Stimulated activated effector memory CD8-positive, alpha-beta T cell treated with anti-CD3 and anti-CD28 coated beads, Interleukin-12 subunit alpha, Interleukin-12 subunit beta, amount 100 ng/mL, for 72 hours (primary cell): ENCODE measurements around the gene PSMG4.

Source experiments
- ATAC-seq: fragments of 150-1000 bp; cut with Tn5 transposase; 2 replicates; pipeline ENCODE4 v1.10.0; 2021
- DNase-seq, 2 donors: peaks; one replicate each; pipeline ENCODE4 v3.0.0; 2021 to 2022; ENCODE audit warnings: low spot score in 2 of 2
- H3K27ac Mint-ChIP-seq: one replicate; pipeline ENCODE4 v1.8.0; 2022; ENCODE audit warnings: mild to moderate bottlenecking, mixed read lengths
- H3K36me3 Mint-ChIP-seq: one replicate; pipeline ENCODE4 v1.8.0; 2022; ENCODE audit warnings: mild to moderate bottlenecking, mixed read lengths
- H3K4me1 Mint-ChIP-seq: one replicate; pipeline ENCODE4 v1.8.0; 2022; ENCODE audit warnings: mixed read lengths
- H3K4me3 Mint-ChIP-seq: one replicate; pipeline ENCODE4 v1.8.0; 2022; ENCODE audit warnings: mild to moderate bottlenecking, mixed read lengths
- H3K9me3 Mint-ChIP-seq: one replicate; pipeline ENCODE4 v1.8.0; 2022; ENCODE audit warnings: mixed read lengths

The PSMG4 gene

DNA sequence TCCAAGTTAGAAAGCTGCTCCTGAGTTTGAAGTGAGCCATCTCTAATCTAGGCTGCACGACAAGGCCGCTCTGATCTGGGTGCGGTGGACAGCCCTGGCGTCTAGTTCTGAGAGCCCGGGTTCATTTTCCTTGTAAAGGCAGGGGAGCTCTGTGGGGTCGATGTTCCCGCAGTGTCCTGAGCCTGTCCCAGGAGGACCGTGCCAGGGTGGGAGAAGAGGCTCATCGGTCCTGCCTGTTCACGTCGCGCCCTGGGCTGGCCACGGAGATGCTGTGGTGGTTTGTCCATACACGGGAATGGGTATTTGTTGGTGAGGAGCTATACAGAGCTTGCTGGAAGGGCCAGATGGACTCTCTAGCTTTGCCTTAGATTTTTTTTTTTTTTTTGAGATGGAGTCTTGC is 27.0 kb downstream of the PSMG4 start:
- Mint-ChIP-seq H3K4me3 (no peak overlapping the region), H3K36me3 (no peaks in the 10 kb centered on the region), H3K4me1 (peaks cover 7% of the 10 kb centered on the region), H3K9me3 (no peaks in the 10 kb centered on the region), H3K27ac (no peak overlapping the region)
- DNase-seq = no peak
- ATAC-seq = no peak

DNA sequence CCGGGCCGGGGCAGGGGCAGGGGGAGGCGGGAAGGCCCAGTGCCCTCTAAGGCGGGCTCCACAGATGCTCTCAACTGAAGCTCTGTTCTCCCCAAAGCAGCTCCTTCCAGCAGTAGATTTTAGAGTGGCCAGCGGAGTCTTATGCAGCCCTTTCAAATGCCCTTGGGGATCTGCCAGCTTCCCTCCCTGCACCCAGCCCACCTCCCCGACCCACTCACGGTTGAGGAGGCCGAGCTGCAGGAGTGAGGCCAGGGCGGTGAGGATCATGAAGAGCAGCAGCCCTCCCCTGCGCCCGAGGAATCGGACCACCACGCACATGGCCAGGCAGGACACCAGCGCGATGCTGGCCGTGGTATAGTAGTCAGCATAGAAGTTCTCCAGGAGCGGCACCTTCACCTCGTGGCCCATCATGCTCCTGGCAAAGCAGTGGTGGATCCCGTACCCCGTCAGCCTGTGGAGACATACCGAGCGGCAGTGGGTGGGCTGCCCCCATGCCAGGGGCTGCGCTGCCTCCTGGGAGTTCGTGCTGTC is 28.0 kb downstream of the PSMG4 start:
- no peak for ATAC-seq
- Mint-ChIP-seq H3K27ac (no peak overlapping the region), H3K4me1 (peaks cover 7% of the 10 kb centered on the region), H3K36me3 (no peaks in the 10 kb centered on the region), H3K4me3 (no peak overlapping the region), H3K9me3 (no peaks in the 10 kb centered on the region)
- no peak for DNase-seq

DNA sequence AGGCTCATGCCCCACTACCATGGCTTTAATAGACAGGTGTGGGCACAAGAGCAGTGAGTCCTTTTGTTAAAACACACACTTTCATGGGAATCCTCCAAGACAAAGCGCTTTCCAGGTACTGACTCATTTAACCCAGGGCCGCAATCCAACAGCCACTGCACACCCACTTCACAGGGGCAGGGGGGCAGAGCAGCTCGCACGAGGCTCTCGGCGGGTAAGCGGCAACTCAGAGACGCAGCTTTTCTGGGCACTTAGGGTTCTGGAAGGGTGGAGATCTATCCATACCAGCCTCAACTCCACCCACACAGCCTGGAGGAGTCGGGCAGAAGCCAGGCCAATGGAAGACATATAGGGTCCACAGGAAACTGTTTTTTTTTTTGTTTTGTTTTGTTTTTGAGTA is 28.6 kb downstream of the PSMG4 start:
- DNase-seq (no peak), ATAC-seq (no peak)
- Mint-ChIP-seq H3K27ac (no peak overlapping the region), H3K4me1 (peaks cover 7% of the 10 kb centered on the region), H3K36me3 (no peaks in the 10 kb centered on the region), H3K4me3 (no peak overlapping the region), H3K9me3 (no peaks in the 10 kb centered on the region)

DNA sequence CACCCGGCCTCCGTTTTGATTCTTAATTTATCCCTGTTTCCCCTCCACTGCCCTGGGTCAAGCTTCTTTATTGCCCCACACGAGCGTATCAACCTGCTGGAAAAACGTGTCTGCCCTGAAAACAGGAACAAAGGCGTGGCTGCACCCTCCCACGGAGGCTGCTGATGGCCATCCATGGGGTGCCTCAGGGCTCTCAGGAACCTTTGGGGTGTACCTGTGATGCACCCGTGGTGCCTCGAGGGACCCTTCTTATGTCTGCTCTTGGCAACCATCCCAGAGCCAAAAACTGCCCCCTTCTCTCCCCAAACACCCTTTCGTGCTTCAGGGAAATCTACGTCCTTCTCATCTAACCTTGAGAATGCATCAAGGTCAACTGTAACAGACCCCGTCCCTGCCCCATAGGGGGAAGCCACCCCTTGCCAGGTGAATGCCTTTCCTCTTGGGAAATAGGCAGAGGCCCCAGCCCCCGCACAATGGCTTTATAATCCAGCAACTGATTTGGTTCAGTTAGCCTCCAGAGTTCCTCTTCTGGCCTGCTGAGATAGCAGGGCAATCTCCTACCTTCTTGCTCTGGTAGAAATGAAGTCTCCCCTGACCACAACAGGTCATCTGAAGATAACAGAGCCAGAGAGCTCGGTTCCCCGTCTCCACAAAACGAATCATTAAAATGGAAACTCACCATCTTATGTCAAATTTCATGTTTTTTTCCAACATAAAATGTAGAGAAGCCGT is 29.4 kb downstream of the PSMG4 start:
- DNase-seq (no peak), ATAC-seq (no peak)
- Mint-ChIP-seq H3K4me1 (peaks cover 7% of the 10 kb centered on the region), H3K9me3 (no peaks in the 10 kb centered on the region), H3K36me3 (no peaks in the 10 kb centered on the region), H3K4me3 (no peak overlapping the region), H3K27ac (peak overlapping the region; percentile 43)

DNA sequence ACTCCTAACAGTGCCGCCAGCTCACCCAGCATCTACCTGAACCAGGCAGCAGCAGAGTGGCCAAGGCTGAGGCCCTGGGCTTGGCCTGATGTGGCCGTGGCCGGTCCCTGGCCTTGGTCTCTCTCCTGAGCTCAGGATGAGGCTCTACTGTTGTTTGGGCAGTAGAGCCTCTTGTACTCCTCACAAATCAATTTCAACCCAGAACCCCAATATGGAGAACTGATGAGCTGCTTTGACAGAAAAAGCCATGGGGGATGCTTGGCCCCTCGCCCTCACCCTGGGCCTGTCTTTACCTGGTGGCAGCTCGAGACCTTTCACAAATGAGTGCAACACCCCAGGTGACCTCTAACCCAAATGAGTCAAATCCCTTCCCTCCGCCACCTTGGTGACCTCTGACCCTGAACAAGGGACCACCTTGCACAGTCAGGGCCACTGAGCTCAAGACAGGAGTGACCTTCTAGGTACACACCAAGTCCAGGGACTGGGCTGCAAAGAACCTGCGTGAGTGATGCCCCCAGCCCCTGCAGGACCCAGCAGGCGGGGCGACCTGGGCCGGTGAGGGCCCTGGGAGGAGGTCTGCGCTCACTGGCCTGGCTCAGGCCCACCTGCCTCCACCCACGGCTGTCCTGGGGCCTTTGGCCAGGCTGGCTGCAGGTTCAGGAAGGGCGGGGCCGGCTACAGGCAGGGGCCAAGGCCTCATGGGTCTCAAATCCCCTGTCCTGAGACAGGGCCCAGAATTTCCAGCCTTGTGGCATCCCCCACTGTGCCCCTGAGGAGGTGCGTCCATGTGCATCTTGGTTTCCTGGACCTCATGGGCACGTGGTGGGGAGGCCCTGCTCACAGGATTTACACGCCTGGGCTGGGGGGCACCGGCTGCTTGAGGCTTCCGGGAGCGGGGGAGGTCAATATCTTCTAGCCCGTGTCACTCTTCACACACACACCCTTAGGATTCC is 30.2 kb downstream of the PSMG4 start:
- Mint-ChIP-seq H3K4me3 (no peak overlapping the region), H3K36me3 (no peaks in the 10 kb centered on the region), H3K9me3 (no peaks in the 10 kb centered on the region), H3K4me1 (peaks cover 7% of the 10 kb centered on the region), H3K27ac (peak overlapping the region; percentile 43)
- DNase-seq (no peak), ATAC-seq (peak; percentile 27)

DNA sequence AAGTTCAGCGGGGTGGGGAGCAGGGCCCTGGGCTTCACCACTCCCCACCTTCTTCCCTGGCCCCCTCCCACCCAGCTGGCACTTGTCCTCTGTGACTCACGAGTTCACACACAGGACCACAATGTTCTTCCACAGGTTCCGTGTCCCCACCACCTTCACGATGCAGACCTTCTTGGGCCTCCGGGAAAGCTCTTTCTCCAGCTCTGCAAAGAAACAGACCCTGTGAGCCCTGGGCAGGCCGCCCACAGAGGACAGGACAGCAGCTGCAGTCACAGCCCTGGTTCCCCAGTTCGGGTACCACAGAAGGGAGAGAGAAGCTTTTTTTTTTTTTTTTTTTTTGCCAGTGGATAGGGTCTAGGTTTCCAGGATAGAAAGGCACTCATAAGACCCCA is 30.9 kb downstream of the PSMG4 start:
- ATAC-seq (no peak), DNase-seq (no peak)
- Mint-ChIP-seq H3K27ac (no peak overlapping the region), H3K36me3 (no peaks in the 10 kb centered on the region), H3K9me3 (no peaks in the 10 kb centered on the region), H3K4me3 (no peak overlapping the region), H3K4me1 (peaks cover 7% of the 10 kb centered on the region)

DNA sequence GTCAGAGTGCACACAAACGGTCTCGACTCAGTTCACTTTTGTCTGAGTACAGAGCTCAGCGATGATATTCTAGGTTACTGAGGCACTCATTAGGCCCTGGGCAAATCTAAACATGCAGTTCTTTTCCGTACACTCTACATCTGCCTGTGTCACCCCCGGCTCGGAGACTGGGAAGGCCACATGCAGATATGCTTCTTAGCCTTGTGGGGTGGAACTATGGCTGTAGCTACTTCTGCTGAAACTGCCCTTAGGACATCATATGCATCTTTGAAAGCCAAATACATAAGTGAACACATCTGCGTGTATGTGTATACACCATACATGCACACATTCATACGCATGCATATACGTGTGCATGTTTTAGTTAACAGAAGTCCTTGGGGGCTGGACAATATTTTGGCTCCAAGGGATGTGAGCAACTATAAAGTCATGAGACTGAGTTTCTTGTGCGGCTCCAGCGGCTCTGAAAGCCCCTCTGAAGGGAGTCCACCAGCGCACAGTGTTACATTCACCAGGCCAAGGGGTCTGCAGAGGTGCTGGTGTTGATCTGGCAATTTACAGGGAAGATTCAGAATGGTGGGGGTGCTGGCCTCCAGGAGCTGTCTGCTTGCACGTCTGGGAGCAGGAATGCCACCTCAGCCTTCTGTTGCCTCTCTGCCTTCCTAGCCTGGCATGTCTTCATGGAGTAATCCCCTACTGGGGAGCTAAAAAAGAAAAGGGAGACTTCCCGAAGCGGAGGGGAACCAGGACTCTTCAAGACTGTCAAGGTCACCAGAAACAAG is 31.6 kb downstream of the PSMG4 start:
- no peaks in the 10 kb centered on the region for H3K36me3 Mint-ChIP-seq
- peaks cover 7% of the 10 kb centered on the region for H3K4me1 Mint-ChIP-seq
- H3K27ac Mint-ChIP-seq = no peak overlapping the region
- DNase-seq (no peak), ATAC-seq (no peak)
- no peak overlapping the region for H3K4me3 Mint-ChIP-seq
- H3K9me3 Mint-ChIP-seq = no peaks in the 10 kb centered on the region

DNA sequence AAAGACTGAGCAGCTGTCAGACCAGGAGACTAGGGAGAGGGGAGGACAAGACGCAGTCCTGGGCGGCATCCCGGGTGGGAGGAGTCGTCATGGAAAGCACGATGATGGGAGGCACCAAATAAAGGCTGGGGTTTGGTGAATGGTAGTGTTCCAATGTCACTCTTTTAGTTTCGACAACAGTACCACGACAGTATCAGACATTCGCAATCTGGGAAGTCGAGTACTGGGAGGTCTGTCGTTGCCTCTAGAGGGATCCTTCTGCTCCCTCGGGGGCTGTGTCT is 32.1 kb downstream of the PSMG4 start:
- no peaks in the 10 kb centered on the region for H3K36me3 Mint-ChIP-seq
- no peak for DNase-seq
- no peak overlapping the region for H3K27ac Mint-ChIP-seq
- peaks cover 7% of the 10 kb centered on the region for H3K4me1 Mint-ChIP-seq
- no peak overlapping the region for H3K4me3 Mint-ChIP-seq
- ATAC-seq = no peak
- H3K9me3 Mint-ChIP-seq = no peaks in the 10 kb centered on the region

DNA sequence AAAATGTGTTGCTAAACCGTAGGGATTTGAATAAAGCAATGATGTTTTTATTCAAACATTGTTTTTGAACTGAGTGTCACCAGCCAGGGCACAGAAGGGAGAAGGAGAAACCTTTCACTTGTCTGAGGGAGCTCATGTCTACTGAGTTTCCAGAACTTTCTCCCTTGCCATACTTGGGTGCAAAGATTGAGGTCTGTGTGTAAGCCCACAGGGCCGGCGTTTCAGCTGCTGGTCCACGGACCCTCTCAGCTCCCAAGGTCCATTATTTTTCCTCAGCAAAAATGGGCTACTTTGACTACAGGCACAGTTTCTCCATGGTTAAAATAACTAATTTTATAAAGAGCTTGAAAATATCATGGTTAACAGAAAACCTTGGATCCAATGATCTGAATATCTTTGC is 32.6 kb downstream of the PSMG4 start:
- ATAC-seq (no peak), DNase-seq (no peak)
- Mint-ChIP-seq H3K4me3 (no peak overlapping the region), H3K4me1 (peaks cover 7% of the 10 kb centered on the region), H3K36me3 (no peaks in the 10 kb centered on the region), H3K9me3 (no peaks in the 10 kb centered on the region), H3K27ac (no peak overlapping the region)

DNA sequence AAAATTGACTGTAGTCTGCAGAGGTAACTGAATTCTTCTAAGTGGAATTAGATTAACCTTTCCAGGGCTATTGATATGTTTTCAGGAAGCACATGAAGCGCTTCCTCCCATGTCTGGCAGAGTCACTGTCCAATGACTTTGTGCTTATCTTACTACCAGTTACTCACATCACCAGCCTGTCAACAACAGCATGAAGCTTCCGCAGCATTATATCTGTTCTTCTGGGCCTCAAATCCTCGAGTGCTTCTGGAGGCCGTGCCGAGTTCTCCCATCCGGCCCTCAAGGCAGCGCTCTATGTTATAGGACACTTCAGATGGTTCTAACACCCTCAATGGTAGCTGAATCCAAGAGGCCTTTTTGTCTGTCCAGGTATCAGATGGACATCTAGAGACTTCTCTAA is 33.2 kb downstream of the PSMG4 start:
- Mint-ChIP-seq H3K4me1 (peaks cover 7% of the 10 kb centered on the region), H3K36me3 (no peaks in the 10 kb centered on the region)

DNA sequence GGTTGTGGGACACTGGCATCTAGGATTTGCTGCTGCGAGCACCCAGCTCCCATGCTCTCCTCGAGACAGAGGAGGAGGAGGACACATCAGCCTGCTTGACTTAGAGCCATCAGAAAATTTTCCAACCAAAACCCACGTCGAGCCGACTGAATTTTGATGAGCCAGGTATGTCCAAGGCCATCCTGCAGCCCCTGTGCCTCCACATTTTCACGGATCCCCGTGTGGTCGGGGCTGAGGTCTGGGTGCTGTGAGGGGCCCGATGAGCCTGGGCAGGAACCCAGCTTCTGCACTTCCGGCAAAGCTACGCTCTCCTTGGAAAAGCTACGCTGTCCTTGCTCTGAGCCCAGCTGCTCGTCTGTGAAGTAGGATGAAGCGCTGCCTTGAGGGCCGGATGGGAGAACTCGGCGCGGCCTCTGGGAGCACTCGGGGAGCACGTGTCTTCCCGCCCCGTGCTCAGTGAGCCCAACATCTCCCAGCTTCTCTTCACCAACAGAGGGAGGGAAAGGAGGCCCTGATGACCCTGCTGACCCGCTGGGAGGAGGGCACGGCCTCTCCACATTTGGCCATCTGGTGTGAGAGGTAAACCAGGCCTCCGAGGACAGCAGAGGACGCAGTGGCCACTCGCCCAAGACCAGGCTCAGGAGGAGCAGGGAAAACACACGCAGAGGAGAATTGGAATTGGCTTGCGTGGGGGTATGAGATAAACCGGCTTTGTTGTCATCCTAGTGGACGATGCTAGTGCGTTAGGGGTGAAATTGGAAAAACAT is 33.9 kb downstream of the PSMG4 start:
- ATAC-seq (no peak), DNase-seq (no peak)
- Mint-ChIP-seq H3K4me3 (no peak overlapping the region), H3K36me3 (no peaks in the 10 kb centered on the region), H3K27ac (no peak overlapping the region), H3K9me3 (no peaks in the 10 kb centered on the region), H3K4me1 (peaks cover 7% of the 10 kb centered on the region)

More for the DNA sequence above, 33.2 kb downstream of the PSMG4 start:
- no peaks in the 10 kb centered on the region for H3K9me3 Mint-ChIP-seq
- DNase-seq (no peak), ATAC-seq (no peak)
- H3K4me3 Mint-ChIP-seq = no peak overlapping the region
- H3K27ac Mint-ChIP-seq = no peak overlapping the region

DNA sequence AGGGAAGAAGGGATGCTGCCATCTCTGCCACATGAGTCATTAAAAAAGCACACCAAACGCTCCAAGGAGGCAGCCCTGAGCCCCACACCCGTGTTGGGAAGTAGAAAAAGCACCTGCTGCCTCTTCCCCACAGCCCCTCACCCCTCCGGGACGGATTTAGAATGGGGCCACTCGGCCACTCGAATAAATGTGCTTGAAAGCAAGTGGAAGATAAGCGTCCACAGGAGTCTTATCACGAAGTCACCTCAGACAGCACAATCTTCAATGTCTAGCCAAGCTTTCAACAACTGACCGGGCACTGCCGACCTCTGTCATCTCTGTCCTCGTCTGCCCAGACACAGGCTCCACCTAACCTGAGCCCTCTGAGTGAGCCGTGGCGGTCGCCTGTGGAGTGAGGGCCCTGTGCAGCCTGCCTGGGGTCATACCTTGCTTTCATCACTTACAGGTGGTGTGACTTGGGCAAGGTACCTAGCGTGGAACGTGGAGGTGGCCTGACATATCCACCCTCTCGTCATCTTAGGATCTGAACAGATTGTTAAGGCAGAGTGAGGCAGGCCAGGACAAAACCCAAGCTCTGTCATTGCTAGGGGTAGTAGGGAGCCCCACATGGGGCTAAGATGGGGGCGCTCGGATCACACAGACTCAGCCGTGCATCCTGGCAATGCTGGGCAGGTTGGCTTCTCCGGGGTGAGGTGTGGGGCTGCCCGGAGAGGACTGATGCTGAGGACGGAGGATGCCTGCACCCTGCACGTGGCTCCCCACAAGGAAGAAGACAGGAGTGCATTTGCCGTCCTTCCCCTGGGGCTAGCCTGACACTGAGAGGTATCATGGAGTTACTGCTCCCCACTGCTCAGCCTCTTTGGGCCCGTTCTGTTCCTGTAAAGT is 34.8 kb downstream of the PSMG4 start:
- Mint-ChIP-seq H3K4me1 (no peaks in the 10 kb centered on the region), H3K4me3 (no peak overlapping the region), H3K9me3 (no peaks in the 10 kb centered on the region), H3K27ac (no peak overlapping the region), H3K36me3 (no peaks in the 10 kb centered on the region)
- ATAC-seq (no peak), DNase-seq (no peak)

DNA sequence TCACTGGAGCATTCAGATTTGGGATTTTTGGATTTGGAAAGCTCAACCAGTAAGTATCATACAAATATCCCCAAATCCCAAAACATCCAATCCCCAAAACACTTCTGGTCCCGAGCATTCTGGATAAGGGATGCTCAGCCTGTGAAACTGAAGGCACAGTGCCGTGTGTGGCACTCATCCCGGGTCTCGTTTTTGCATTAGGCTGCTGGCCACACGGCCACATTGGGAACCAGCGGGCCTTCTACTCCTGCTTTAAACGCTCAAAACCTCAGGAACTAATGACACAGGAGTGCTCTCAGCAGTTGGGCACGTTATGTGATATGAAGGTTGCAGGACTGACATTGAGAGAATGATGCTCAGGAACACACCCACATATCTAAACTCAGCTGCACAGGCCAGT is 35.6 kb downstream of the PSMG4 start:
- Mint-ChIP-seq H3K4me1 (no peaks in the 10 kb centered on the region), H3K9me3 (no peaks in the 10 kb centered on the region), H3K36me3 (no peaks in the 10 kb centered on the region), H3K4me3 (no peak overlapping the region), H3K27ac (no peak overlapping the region)
- ATAC-seq (no peak), DNase-seq (no peak)
